GM10266 (cell line): Measurements from ENCODE around the gene SFXN5.

Source experiments
- DNase-seq: peaks from one replicate; pipeline ENCODE4 v3.0.0; 2012; ENCODE audit errors: extremely low spot score
- TF ChIP-seq, protein P1 (sequence below): IDR thresholded peaks from 2 replicates; pipeline ENCODE4 v1.5.1; 2012; ENCODE audit warnings: mild to moderate bottlenecking, low read depth; ENCODE audit not compliant: control insufficient read depth, insufficient read depth; ENCODE audit errors: missing control alignments

Gene SFXN5

GRCh38 chr2:72921088-72921851 is 150.2 kb downstream of the SFXN5 start:
- TF ChIP-seq, protein P1, sequence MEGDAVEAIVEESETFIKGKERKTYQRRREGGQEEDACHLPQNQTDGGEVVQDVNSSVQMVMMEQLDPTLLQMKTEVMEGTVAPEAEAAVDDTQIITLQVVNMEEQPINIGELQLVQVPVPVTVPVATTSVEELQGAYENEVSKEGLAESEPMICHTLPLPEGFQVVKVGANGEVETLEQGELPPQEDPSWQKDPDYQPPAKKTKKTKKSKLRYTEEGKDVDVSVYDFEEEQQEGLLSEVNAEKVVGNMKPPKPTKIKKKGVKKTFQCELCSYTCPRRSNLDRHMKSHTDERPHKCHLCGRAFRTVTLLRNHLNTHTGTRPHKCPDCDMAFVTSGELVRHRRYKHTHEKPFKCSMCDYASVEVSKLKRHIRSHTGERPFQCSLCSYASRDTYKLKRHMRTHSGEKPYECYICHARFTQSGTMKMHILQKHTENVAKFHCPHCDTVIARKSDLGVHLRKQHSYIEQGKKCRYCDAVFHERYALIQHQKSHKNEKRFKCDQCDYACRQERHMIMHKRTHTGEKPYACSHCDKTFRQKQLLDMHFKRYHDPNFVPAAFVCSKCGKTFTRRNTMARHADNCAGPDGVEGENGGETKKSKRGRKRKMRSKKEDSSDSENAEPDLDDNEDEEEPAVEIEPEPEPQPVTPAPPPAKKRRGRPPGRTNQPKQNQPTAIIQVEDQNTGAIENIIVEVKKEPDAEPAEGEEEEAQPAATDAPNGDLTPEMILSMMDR, result no peak
- DNase-seq, result no peak

GRCh38 chr2:72920318-72921087 is 151.0 kb downstream of the SFXN5 start:
- TF ChIP-seq, protein P1, result no peak

DNA sequence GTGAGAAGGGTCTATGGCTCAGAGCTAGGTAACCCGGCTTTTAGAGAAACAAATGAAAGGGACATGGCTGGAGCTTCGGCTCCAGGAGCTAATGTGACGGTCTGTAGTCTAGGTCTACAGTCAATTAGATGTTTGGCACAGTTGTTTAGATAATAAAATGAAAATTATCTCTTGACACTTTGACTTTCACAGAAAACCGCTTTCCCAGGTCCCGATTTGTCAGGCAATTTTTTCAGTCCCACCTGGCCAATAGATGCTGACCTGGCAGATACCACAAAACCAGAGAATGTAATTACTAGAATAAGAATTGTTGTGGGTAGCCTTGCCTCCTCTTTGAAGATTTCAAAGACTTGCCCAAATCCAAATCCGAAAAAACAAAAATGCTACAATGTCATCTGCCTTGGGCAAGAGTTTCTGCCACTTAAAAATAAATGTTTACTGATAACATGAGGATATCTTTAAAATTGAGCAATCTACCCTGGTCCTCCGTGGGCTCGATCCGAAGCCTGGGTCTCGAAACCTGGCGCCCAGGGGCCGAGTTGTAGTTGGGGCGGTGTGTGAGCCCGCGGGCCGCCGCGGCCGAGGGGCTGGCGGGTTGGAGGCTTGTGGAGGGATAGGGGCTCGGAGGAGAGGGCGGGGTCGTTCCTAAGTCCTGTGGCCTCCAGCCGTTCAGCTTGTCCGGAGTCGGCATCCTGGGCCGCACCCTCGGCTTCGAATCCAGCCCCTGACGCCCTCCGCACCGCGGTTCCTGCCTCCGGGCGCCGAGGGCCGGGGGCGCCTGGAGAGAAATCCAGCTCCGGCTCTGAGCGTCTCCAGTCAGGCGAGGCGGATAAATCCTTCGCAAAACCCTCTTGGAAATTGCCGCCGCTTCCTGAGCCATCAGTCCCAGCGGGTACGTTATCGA is 151.8 kb downstream of the SFXN5 start:
- no peak for DNase-seq
- TF ChIP-seq, protein P1, result no peak

More at GRCh38 chr2:72920318-72921087, 151.0 kb downstream of the SFXN5 start:
- peak; percentile 68 for DNase-seq

- DNase-seq, result no peak
- TF ChIP-seq, protein P1, result no peak
Measured at GRCh38 chr2:72917877-72918553, 153.5 kb downstream of the SFXN5 start.

DNA sequence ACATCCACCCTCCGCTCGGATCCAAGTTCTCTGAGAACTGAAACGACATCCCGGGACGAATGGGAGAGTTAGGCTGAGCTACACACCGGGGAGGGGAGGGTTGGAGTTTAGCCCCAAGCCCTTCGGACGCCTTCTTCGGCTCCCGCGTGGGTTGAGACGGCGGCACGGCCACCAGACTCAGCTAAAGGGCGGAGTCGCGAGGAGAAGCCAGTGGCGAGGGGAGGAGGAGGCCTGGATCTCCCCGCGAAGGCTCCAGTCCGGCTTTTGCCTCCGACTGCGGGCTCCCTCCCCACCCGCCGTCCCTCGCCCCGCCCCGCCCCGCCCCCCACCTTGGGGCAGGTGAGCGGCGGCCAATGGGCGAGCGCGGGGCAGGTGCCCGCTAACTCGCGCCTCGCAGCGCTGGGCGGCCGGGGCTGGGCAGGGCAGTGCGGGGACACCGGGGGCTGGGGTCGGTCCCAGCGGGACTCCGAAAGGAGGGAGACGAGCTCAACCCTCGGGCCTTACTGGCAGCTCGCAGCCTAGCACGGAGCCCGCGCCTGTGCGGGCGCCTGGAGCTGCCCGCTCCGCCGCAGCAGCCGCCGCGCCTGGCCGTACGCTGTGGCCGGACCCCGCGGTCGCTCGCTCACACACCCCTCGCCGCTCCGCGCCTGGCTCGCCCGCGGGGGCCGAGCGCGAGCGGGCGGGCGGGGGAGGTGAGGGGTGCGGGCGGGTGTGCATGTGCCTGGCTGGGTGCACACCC is 154.2 kb downstream of the SFXN5 start, which contains the start of gene EMX1:
Gene EMX1 (plus strand): TSS at position 382 of the 739 bp plus-strand sequence. CDS start 334 bp downstream, at position 716.
- DNase-seq, result peak; percentile 92
- TF ChIP-seq, protein P1, result no peak

- DNase-seq, result no peak
- TF ChIP-seq, protein P1, result no peak
Measured at GRCh38 chr2:72916743-72917137, 154.8 kb downstream of the SFXN5 start.
